CD8-positive, alpha-beta memory T cell (primary cell): ENCODE data around the gene ACADS. TPM values are rescaled to one million over a fixed set of nuclear protein-coding genes. Genes with fewer than 3 reads are reported as not detected.
A peak's percentile ranks its signal among the peaks of the same experiment; 100 is the strongest.

Experiments used
- CTCF ChIA-PET: fragments of 350-600 bp; sonication (Branson Sonifier 250); formaldehyde crosslinking; loops from one replicate; lab custom pipeline; 2021; ENCODE audit warnings: antibody characterized with exemption; lab: Charles Lee
- POLR2A ChIA-PET: fragments of 350-600 bp; sonication (Branson Sonifier 250); formaldehyde crosslinking; loops from one replicate; lab custom pipeline; 2021; ENCODE audit warnings: antibody characterized with exemption; lab: Charles Lee
- DNase-seq, 5 donors: peaks; one replicate each; pipeline versions ENCODE4 v3.0.0 to v3.0.0-alpha.2; 2020 to 2022; ENCODE audit warnings: mixed read lengths in 1 of 5
- H3K27ac ChIP-seq: one replicate; pipeline ENCODE4 v1.7.0; 2013; ENCODE audit warnings: low read depth, mild to moderate bottlenecking, low read length, moderate library complexity
- H3K27me3 ChIP-seq: 2 replicates; pipeline ENCODE4 v1.7.0; 2013; ENCODE audit warnings: low read length, mild to moderate bottlenecking; ENCODE audit not compliant: insufficient read depth, poor library complexity, severe bottlenecking
- H3K36me3 ChIP-seq: 2 replicates; pipeline ENCODE4 v1.7.0; 2013; ENCODE audit warnings: mild to moderate bottlenecking, low read length, moderate library complexity; ENCODE audit not compliant: insufficient read depth
- H3K4me1 ChIP-seq: 2 replicates; pipeline ENCODE4 v1.7.0; 2013; ENCODE audit warnings: mild to moderate bottlenecking, low read length, moderate library complexity; ENCODE audit not compliant: insufficient read depth
- H3K4me3 ChIP-seq: 2 replicates; pipeline ENCODE4 v1.7.0; 2013; ENCODE audit warnings: mild to moderate bottlenecking, low read length
- H3K9me3 ChIP-seq: 2 replicates; pipeline ENCODE4 v1.7.0; 2013; ENCODE audit warnings: mild to moderate bottlenecking, low read length
- H3K27ac Mint-ChIP-seq, 8 donors: one replicate each; pipeline ENCODE4 v1.8.0; 2020 to 2021; ENCODE audit warnings: mixed read lengths in 8 of 8, mild to moderate bottlenecking in 6 of 8, inconsistent platforms in 3 of 8, moderate library complexity in 3 of 8
- H3K27me3 Mint-ChIP-seq, 2 donors: one replicate each; pipeline ENCODE4 v1.8.0; 2020 to 2021; ENCODE audit warnings: mixed read lengths in 2 of 2, mild to moderate bottlenecking in 1 of 2, moderate library complexity in 1 of 2
- H3K36me3 Mint-ChIP-seq, 3 donors: one replicate each; pipeline ENCODE4 v1.8.0; 2020 to 2021; ENCODE audit warnings: mixed read lengths in 3 of 3, inconsistent platforms in 1 of 3, mild to moderate bottlenecking in 1 of 3
- H3K4me1 Mint-ChIP-seq, 3 donors: one replicate each; pipeline ENCODE4 v1.8.0; 2020 to 2021; ENCODE audit warnings: mixed read lengths in 3 of 3, inconsistent platforms in 1 of 3, mild to moderate bottlenecking in 1 of 3
- H3K4me3 Mint-ChIP-seq, 7 donors: one replicate each; pipeline ENCODE4 v1.8.0; 2020 to 2021; ENCODE audit warnings: mixed read lengths in 7 of 7, mild to moderate bottlenecking in 6 of 7, moderate library complexity in 4 of 7, inconsistent platforms in 2 of 7
- H3K9me3 Mint-ChIP-seq, 5 donors: one replicate each; pipeline ENCODE4 v1.8.0; 2020 to 2022; ENCODE audit warnings: mixed read lengths in 5 of 5, mild to moderate bottlenecking in 3 of 5, moderate library complexity in 2 of 5, inconsistent platforms in 1 of 5
- polyA plus RNA-seq: library from polyadenylated mRNA; unstranded; fragments of 300-500 nt; fragmentation: Illumina TruSeq; gene quantifications from one replicate; pipeline ENCODE4 v1.2.3, GENCODE V29; 2021
- total RNA-seq, 2 experiments: library from RNA; stranded (reverse); gene quantifications; one replicate each; pipeline ENCODE4 v1.2.3, GENCODE V29; 2021

Gene ACADS
- total and polyA plus RNA-seq, 3 experiments from 2014 or later, result 11.2 to 19.7 (median 12.1) TPM

- Histone ChIP-seq H3K4me1 (no peaks in the 10 kb centered on the region), H3K27ac (no peak overlapping the region), H3K36me3 (peaks cover 42% of the 10 kb centered on the region), H3K4me3 (no peak overlapping the region), H3K9me3 (no peaks in the 10 kb centered on the region), H3K27me3 (no peaks in the 10 kb centered on the region)
- H3K9me3 Mint-ChIP-seq, result no peaks in the 10 kb centered on the region
- ChIA-PET POLR2A (no interaction called here), CTCF (no interaction called here)
- H3K4me3 Mint-ChIP-seq, result no peak overlapping the region
- peaks cover 24 to 34% (median 24%) of the 10 kb centered on the region in 3 donors for H3K4me1 Mint-ChIP-seq
- H3K27ac Mint-ChIP-seq, result peak overlapping the region in 5 of 8 donors; percentile 13 to 86 (median 64)
- peaks cover 0 to 1% of the 10 kb centered on the region in 2 donors for H3K27me3 Mint-ChIP-seq
- DNase-seq, result no peak
- peaks cover under 1 to 89% (median 26%) of the 10 kb centered on the region in 3 donors for H3K36me3 Mint-ChIP-seq
Observed at GRCh38 chr12:120771097-120771496, 45.5 kb downstream of the ACADS start.

GRCh38 chr12:120774169-120774916 lies 48.7 kb downstream of the ACADS start:
- H3K4me1 ChIP-seq, result no peaks in the 10 kb centered on the region
- H3K27ac Mint-ChIP-seq, result peak overlapping the region in 6 of 8 donors; percentile 35 to 93 (median 74)
- H3K4me3 ChIP-seq, result no peak overlapping the region
- H3K4me1 Mint-ChIP-seq, result peaks cover 26 to 37% (median 28%) of the 10 kb centered on the region in 3 donors
- no peaks in the 10 kb centered on the region for H3K9me3 ChIP-seq
- peak overlapping the region in 3 of 7 donors; percentile 12 to 29 (median 14) for H3K4me3 Mint-ChIP-seq
- POLR2A ChIA-PET, result no interaction called here
- peaks cover 11% of the 10 kb centered on the region for H3K36me3 ChIP-seq
- no peak overlapping the region for H3K27ac ChIP-seq
- peaks cover 0 to 1% of the 10 kb centered on the region in 2 donors for H3K27me3 Mint-ChIP-seq
- CTCF ChIA-PET, result interaction anchor here (1.1 kb wide), 1 partner anchor 10 kb away, joined by 4 read pairs; no protein-coding TSS in a partner anchor
- no peak for DNase-seq
- H3K9me3 Mint-ChIP-seq, result no peaks in the 10 kb centered on the region
- no peaks in the 10 kb centered on the region for H3K27me3 ChIP-seq
- H3K36me3 Mint-ChIP-seq, result peaks cover 0 to 79% (median 19%) of the 10 kb centered on the region in 3 donors

- Histone ChIP-seq H3K27me3 (no peaks in the 10 kb centered on the region), H3K4me3 (no peak overlapping the region), H3K4me1 (no peaks in the 10 kb centered on the region), H3K36me3 (peaks cover 11% of the 10 kb centered on the region), H3K9me3 (no peaks in the 10 kb centered on the region), H3K27ac (no peak overlapping the region)
- H3K36me3 Mint-ChIP-seq, result peaks cover 0 to 74% (median 14%) of the 10 kb centered on the region in 3 donors
- H3K27ac Mint-ChIP-seq, result no peak overlapping the region
- H3K9me3 Mint-ChIP-seq, result no peaks in the 10 kb centered on the region
- no peak overlapping the region for H3K4me3 Mint-ChIP-seq
- POLR2A ChIA-PET, result no interaction called here
- DNase-seq, result no peak
- peaks cover 26 to 31% (median 30%) of the 10 kb centered on the region in 3 donors for H3K4me1 Mint-ChIP-seq
- CTCF ChIA-PET, result no interaction called here
- H3K27me3 Mint-ChIP-seq, result peaks cover 0 to 1% of the 10 kb centered on the region in 2 donors
Observed at GRCh38 chr12:120775862-120776552, 50.4 kb downstream of the ACADS start.

- ChIA-PET CTCF (no interaction called here), POLR2A (interaction anchor here (0.7 kb wide), 2 partner anchors 9 to 75 kb away, joined by 3 to 6 read pairs; no protein-coding TSS in a partner anchor)
- peaks cover 30 to 47% (median 35%) of the 10 kb centered on the region in 3 donors for H3K4me1 Mint-ChIP-seq
- H3K27me3 ChIP-seq, result no peaks in the 10 kb centered on the region
- H3K4me3 Mint-ChIP-seq, result peak overlapping the region in 5 of 7 donors; percentile 18 to 70 (median 37)
- H3K9me3 ChIP-seq, result no peaks in the 10 kb centered on the region
- H3K36me3 Mint-ChIP-seq, result peaks cover 0 to 54% (median 7%) of the 10 kb centered on the region in 3 donors
- peak overlapping the region in 7 of 8 donors; percentile 56 to 84 (median 77) for H3K27ac Mint-ChIP-seq
- no peak overlapping the region for H3K27ac ChIP-seq
- DNase-seq, result no peak
- H3K27me3 Mint-ChIP-seq, result no peaks in the 10 kb centered on the region
- peaks cover 13% of the 10 kb centered on the region for H3K36me3 ChIP-seq
- H3K4me3 ChIP-seq, result no peak overlapping the region
- peaks cover 14% of the 10 kb centered on the region for H3K4me1 ChIP-seq
- no peaks in the 10 kb centered on the region for H3K9me3 Mint-ChIP-seq
Observed at GRCh38 chr12:120783197-120783596, 57.6 kb downstream of the ACADS start.

GRCh38 chr12:120784804-120785203 lies 59.2 kb downstream of the ACADS start:
- peaks cover 13% of the 10 kb centered on the region for H3K36me3 ChIP-seq
- Mint-ChIP-seq H3K27me3 (no peaks in the 10 kb centered on the region), H3K9me3 (no peaks in the 10 kb centered on the region), H3K27ac (peak overlapping the region in 3 of 8 donors; percentile 19 to 77 (median 29)), H3K4me3 (no peak overlapping the region), H3K4me1 (peaks cover 30 to 55% (median 37%) of the 10 kb centered on the region in 3 donors), H3K36me3 (peaks cover 0 to 55% (median 15%) of the 10 kb centered on the region in 3 donors)
- no peak for DNase-seq
- POLR2A ChIA-PET, result no interaction called here
- H3K4me1 ChIP-seq, result peaks cover 14% of the 10 kb centered on the region
- H3K27ac ChIP-seq, result no peak overlapping the region
- H3K27me3 ChIP-seq, result no peaks in the 10 kb centered on the region
- H3K4me3 ChIP-seq, result no peak overlapping the region
- CTCF ChIA-PET, result interaction anchor here (1.7 kb wide), 1 partner anchor 10 kb away, joined by 4 read pairs; no protein-coding TSS in a partner anchor
- no peaks in the 10 kb centered on the region for H3K9me3 ChIP-seq

- ChIA-PET CTCF (no interaction called here), POLR2A (no interaction called here)
- Histone ChIP-seq H3K9me3 (no peaks in the 10 kb centered on the region), H3K4me3 (no peak overlapping the region), H3K27me3 (no peaks in the 10 kb centered on the region), H3K27ac (no peak overlapping the region), H3K36me3 (peaks cover 3% of the 10 kb centered on the region), H3K4me1 (peaks cover 8% of the 10 kb centered on the region)
- Mint-ChIP-seq H3K4me1 (peaks cover 30 to 53% (median 37%) of the 10 kb centered on the region in 3 donors), H3K27ac (peak overlapping the region in 4 of 8 donors; percentile 17 to 72 (median 24)), H3K27me3 (no peaks in the 10 kb centered on the region), H3K4me3 (no peak overlapping the region), H3K9me3 (no peaks in the 10 kb centered on the region), H3K36me3 (peaks cover 3 to 56% (median 16%) of the 10 kb centered on the region in 3 donors)
- no peak for DNase-seq
Observed at GRCh38 chr12:120787889-120788288, 62.3 kb downstream of the ACADS start.
